GM18505 (cell line): ENCODE data around the gene PBX1.

Experiments used
- ATAC-seq: cut with Tn5 transposase; IDR thresholded peaks from one replicate; pipeline ENCODE4 v1.9.1; 2021; ENCODE audit not compliant: unreplicated experiment
- POLR2A ChIP-seq: IDR thresholded peaks from 4 replicates; pipeline ENCODE4 v1.6.1; 2011; ENCODE audit warnings: borderline replicate concordance; ENCODE audit not compliant: insufficient read depth, insufficient read length; ENCODE audit errors: extremely low read depth

Gene PBX1

GRCh38 chr1:164559342-164560051 lies 513 bp downstream of the PBX1 start:
- ATAC-seq: no peak
- no peak for TF ChIP-seq POLR2A

GRCh38 chr1:164560121-164560541 lies 1.1 kb downstream of the PBX1 start:
- no peak for TF ChIP-seq POLR2A
- no peak for ATAC-seq

GRCh38 chr1:164560556-164560955 lies 1.6 kb downstream of the PBX1 start:
- no peak for ATAC-seq
- TF ChIP-seq POLR2A: no peak

- no peak for ATAC-seq
- no peak for TF ChIP-seq POLR2A
These were observed 2.0 kb downstream of the PBX1 start for GRCh38 chr1:164561007-164561406.

GRCh38 chr1:164561472-164561871 lies 2.5 kb downstream of the PBX1 start:
- ATAC-seq: no peak
- no peak for TF ChIP-seq POLR2A

GRCh38 chr1:164562061-164562460 lies 3.1 kb downstream of the PBX1 start:
- no peak for ATAC-seq
- TF ChIP-seq POLR2A: no peak

- no peak for TF ChIP-seq POLR2A
- no peak for ATAC-seq
These were observed 3.5 kb downstream of the PBX1 start for GRCh38 chr1:164562511-164562910.

- no peak for TF ChIP-seq POLR2A
- no peak for ATAC-seq
These were observed 4.0 kb downstream of the PBX1 start for GRCh38 chr1:164562947-164563520.

- no peak for ATAC-seq
- no peak for TF ChIP-seq POLR2A
These were observed 4.9 kb downstream of the PBX1 start for GRCh38 chr1:164563721-164564360.

- ATAC-seq: no peak
- TF ChIP-seq POLR2A: no peak
These were observed 5.4 kb downstream of the PBX1 start for GRCh38 chr1:164564378-164564777.

GRCh38 chr1:164565357-164565756 lies 6.4 kb downstream of the PBX1 start:
- no peak for TF ChIP-seq POLR2A

GRCh38 chr1:164567774-164568173 lies 8.8 kb downstream of the PBX1 start:
- TF ChIP-seq POLR2A: no peak
- no peak for ATAC-seq

More at GRCh38 chr1:164565357-164565756, 6.4 kb downstream of the PBX1 start:
- ATAC-seq: no peak

GRCh38 chr1:164569241-164569640 lies 10.3 kb downstream of the PBX1 start:
- TF ChIP-seq POLR2A: no peak
- ATAC-seq: no peak

GRCh38 chr1:164569866-164570265 lies 10.9 kb downstream of the PBX1 start:
- ATAC-seq: no peak
- no peak for TF ChIP-seq POLR2A
